Fibroblast of mammary gland (primary cell): ENCODE results near the gene PDE6A.
A peak's percentile ranks its signal among the peaks of the same experiment; 100 is the strongest.

Experiments
- DNase-seq: peaks from one replicate; pipeline ENCODE4 v3.0.0-alpha.2; 2010; ENCODE audit warnings: low read depth
- H3K4me3 ChIP-seq: 2 replicates; pipeline ENCODE4 v1.5.1; 2011; ENCODE audit warnings: low read depth, mild to moderate bottlenecking, low read length, moderate library complexity; ENCODE audit not compliant: control insufficient read depth
- CTCF ChIP-seq: conservative IDR thresholded peaks from 2 replicates; pipeline ENCODE4 v1.5.1; 2011; ENCODE audit warnings: low read depth, low read length, inconsistent platforms; ENCODE audit not compliant: control insufficient read depth, insufficient read depth

PDE6A gene

GRCh38 chr5:149942199-149942598, 2.4 kb downstream of the PDE6A start:
- H3K4me3 ChIP-seq = no peak overlapping the region
- no peak for TF ChIP-seq CTCF
- no peak for DNase-seq

- no peak for DNase-seq
- no peak overlapping the region for H3K4me3 ChIP-seq
- TF ChIP-seq CTCF = no peak
Measured at GRCh38 chr5:149941795-149942194, 2.8 kb downstream of the PDE6A start.

GRCh38 chr5:149940941-149941644, 3.5 kb downstream of the PDE6A start:
- no peak overlapping the region for H3K4me3 ChIP-seq
- no peak for TF ChIP-seq CTCF
- DNase-seq = no peak

GRCh38 chr5:149940077-149940574, 4.5 kb downstream of the PDE6A start:
- peak; percentile 40 for DNase-seq
- no peak for TF ChIP-seq CTCF
- no peak overlapping the region for H3K4me3 ChIP-seq

- no peak for DNase-seq
- no peak for TF ChIP-seq CTCF
- no peak overlapping the region for H3K4me3 ChIP-seq
Measured at GRCh38 chr5:149939546-149939945, 5.0 kb downstream of the PDE6A start.

- H3K4me3 ChIP-seq = no peak overlapping the region
- DNase-seq = peak; percentile 89
- TF ChIP-seq CTCF = no peak
Measured at GRCh38 chr5:149938791-149939358, 5.7 kb downstream of the PDE6A start.
